ENCODE measurements around the gene KLHDC4. TPM values are rescaled to one million over a fixed set of nuclear protein-coding genes. Genes with fewer than 3 reads are reported as not detected.

Gene KLHDC4
- total and polyA plus RNA-seq, 9 of the 15 experiments (the other 6 are each of a cell fraction or from before 2014, with no cell fraction given): 1.3 to 68.1 (median 32.8) TPM

GRCh38 chr16:87705771-87706277 is 60.0 kb downstream of the KLHDC4 start (continued):
- TF ChIP-seq, protein P1, sequence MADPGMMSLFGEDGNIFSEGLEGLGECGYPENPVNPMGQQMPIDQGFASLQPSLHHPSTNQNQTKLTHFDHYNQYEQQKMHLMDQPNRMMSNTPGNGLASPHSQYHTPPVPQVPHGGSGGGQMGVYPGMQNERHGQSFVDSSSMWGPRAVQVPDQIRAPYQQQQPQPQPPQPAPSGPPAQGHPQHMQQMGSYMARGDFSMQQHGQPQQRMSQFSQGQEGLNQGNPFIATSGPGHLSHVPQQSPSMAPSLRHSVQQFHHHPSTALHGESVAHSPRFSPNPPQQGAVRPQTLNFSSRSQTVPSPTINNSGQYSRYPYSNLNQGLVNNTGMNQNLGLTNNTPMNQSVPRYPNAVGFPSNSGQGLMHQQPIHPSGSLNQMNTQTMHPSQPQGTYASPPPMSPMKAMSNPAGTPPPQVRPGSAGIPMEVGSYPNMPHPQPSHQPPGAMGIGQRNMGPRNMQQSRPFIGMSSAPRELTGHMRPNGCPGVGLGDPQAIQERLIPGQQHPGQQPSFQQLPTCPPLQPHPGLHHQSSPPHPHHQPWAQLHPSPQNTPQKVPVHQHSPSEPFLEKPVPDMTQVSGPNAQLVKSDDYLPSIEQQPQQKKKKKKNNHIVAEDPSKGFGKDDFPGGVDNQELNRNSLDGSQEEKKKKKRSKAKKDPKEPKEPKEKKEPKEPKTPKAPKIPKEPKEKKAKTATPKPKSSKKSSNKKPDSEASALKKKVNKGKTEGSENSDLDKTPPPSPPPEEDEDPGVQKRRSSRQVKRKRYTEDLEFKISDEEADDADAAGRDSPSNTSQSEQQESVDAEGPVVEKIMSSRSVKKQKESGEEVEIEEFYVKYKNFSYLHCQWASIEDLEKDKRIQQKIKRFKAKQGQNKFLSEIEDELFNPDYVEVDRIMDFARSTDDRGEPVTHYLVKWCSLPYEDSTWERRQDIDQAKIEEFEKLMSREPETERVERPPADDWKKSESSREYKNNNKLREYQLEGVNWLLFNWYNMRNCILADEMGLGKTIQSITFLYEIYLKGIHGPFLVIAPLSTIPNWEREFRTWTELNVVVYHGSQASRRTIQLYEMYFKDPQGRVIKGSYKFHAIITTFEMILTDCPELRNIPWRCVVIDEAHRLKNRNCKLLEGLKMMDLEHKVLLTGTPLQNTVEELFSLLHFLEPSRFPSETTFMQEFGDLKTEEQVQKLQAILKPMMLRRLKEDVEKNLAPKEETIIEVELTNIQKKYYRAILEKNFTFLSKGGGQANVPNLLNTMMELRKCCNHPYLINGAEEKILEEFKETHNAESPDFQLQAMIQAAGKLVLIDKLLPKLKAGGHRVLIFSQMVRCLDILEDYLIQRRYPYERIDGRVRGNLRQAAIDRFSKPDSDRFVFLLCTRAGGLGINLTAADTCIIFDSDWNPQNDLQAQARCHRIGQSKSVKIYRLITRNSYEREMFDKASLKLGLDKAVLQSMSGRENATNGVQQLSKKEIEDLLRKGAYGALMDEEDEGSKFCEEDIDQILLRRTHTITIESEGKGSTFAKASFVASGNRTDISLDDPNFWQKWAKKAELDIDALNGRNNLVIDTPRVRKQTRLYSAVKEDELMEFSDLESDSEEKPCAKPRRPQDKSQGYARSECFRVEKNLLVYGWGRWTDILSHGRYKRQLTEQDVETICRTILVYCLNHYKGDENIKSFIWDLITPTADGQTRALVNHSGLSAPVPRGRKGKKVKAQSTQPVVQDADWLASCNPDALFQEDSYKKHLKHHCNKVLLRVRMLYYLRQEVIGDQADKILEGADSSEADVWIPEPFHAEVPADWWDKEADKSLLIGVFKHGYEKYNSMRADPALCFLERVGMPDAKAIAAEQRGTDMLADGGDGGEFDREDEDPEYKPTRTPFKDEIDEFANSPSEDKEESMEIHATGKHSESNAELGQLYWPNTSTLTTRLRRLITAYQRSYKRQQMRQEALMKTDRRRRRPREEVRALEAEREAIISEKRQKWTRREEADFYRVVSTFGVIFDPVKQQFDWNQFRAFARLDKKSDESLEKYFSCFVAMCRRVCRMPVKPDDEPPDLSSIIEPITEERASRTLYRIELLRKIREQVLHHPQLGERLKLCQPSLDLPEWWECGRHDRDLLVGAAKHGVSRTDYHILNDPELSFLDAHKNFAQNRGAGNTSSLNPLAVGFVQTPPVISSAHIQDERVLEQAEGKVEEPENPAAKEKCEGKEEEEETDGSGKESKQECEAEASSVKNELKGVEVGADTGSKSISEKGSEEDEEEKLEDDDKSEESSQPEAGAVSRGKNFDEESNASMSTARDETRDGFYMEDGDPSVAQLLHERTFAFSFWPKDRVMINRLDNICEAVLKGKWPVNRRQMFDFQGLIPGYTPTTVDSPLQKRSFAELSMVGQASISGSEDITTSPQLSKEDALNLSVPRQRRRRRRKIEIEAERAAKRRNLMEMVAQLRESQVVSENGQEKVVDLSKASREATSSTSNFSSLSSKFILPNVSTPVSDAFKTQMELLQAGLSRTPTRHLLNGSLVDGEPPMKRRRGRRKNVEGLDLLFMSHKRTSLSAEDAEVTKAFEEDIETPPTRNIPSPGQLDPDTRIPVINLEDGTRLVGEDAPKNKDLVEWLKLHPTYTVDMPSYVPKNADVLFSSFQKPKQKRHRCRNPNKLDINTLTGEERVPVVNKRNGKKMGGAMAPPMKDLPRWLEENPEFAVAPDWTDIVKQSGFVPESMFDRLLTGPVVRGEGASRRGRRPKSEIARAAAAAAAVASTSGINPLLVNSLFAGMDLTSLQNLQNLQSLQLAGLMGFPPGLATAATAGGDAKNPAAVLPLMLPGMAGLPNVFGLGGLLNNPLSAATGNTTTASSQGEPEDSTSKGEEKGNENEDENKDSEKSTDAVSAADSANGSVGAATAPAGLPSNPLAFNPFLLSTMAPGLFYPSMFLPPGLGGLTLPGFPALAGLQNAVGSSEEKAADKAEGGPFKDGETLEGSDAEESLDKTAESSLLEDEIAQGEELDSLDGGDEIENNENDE (IDR thresholded peaks at IDR 0.05; ENCODE audit: low read depth, low read length): no peak
- TF ChIP-seq EHMT2 (IDR thresholded peaks at IDR 0.05): no peak
- TF ChIP-seq, protein P2, sequence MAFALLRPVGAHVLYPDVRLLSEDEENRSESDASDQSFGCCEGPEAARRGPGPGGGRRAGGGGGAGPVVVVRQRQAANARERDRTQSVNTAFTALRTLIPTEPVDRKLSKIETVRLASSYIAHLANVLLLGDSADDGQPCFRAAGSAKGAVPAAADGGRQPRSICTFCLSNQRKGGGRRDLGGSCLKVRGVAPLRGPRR (CRISPR knock-in tag; IDR thresholded peaks at IDR 0.05): no peak
